RWPE1 (cell line): ENCODE data around the gene TMEM52B.

Experiments
- CTCF ChIA-PET: fragments of 350-600 bp; sonication (Branson Sonifier 250); formaldehyde crosslinking; extraction: SDS; loops from one replicate; lab custom pipeline; 2021; lab: Yijun Ruan, JAX
- POLR2A ChIA-PET: fragments of 400-600 bp; formaldehyde crosslinking; extraction: SDS; loops from one replicate; lab custom pipeline; 2020; ENCODE audit warnings: antibody characterized with exemption; ENCODE audit not compliant: low non-redundant PET; lab: Yijun Ruan, JAX
- DNase-seq: peaks from one replicate; pipeline ENCODE4 v3.0.0; 2012; ENCODE audit warnings: low spot score
- H3K27ac ChIP-seq: fragments of 450-650 bp; 2 replicates; pipeline ENCODE4 v1.5.1; 2017
- CTCF ChIP-seq: fragments of 450-650 bp; conservative IDR thresholded peaks from 2 replicates; pipeline ENCODE4 v1.5.1; 2017; ENCODE audit warnings: low read depth, mild to moderate bottlenecking

Gene TMEM52B

GRCh38 chr12:10205220-10205807 lies 26.5 kb downstream of the TMEM52B start:
- ChIA-PET POLR2A (interaction anchor here (0.6 kb wide), 1 partner anchor 104 kb away, joined by 3 read pairs; no protein-coding TSS in a partner anchor), CTCF (no interaction called here)
- peak; percentile 60 for DNase-seq
- no peak overlapping the region for H3K27ac ChIP-seq
- TF ChIP-seq CTCF = no peak

- ChIA-PET POLR2A (no interaction called here), CTCF (no interaction called here)
- H3K27ac ChIP-seq = no peak overlapping the region
- TF ChIP-seq CTCF = no peak
- DNase-seq = no peak
Measured at GRCh38 chr12:10207136-10207535, 28.3 kb downstream of the TMEM52B start.

- CTCF ChIA-PET = interaction anchor here (1.0 kb wide), 1 partner anchor 16 kb away, joined by 3 read pairs; no protein-coding TSS in a partner anchor
- no peak overlapping the region for H3K27ac ChIP-seq
- TF ChIP-seq CTCF = no peak
- no peak for DNase-seq
- POLR2A ChIA-PET = no interaction called here
Measured at GRCh38 chr12:10210225-10210624, 31.4 kb downstream of the TMEM52B start.

- DNase-seq = no peak
- POLR2A ChIA-PET = no interaction called here
- TF ChIP-seq CTCF = no peak
- CTCF ChIA-PET = interaction anchor here (1.0 kb wide), 1 partner anchor 17 kb away, joined by 3 read pairs; no protein-coding TSS in a partner anchor
- peak overlapping the region; percentile 86 for H3K27ac ChIP-seq
Measured at GRCh38 chr12:10211101-10211939, 32.5 kb downstream of the TMEM52B start.

GRCh38 chr12:10211940-10212738 lies 33.3 kb downstream of the TMEM52B start:
- POLR2A ChIA-PET = no interaction called here
- no peak for TF ChIP-seq CTCF
- DNase-seq = peak; percentile 94
- peak overlapping the region; percentile 86 for H3K27ac ChIP-seq
- CTCF ChIA-PET = interaction anchor here (0.5 to 0.6 kb wide), 3 partner anchors 155 to 564 kb away, joined by 3 to 5 read pairs (median 4); no protein-coding TSS in a partner anchor

- ChIA-PET CTCF (interaction anchor here (0.5 to 0.6 kb wide), 3 partner anchors 154 to 565 kb away, joined by 3 to 5 read pairs (median 4); no protein-coding TSS in a partner anchor), POLR2A (no interaction called here)
- peak within 1 kb of the TSS; percentile 86 for H3K27ac ChIP-seq
- DNase-seq = peak; percentile 79
- TF ChIP-seq CTCF = no peak
Measured at GRCh38 chr12:10212739-10213131, 33.9 kb downstream of the TMEM52B start, which contains the start of gene GABARAPL1. TSS of gene GABARAPL1 (plus strand) at chr12:10212877. CDS start at chr12:10213130, 253 bp downstream.
